HepG2 (cell line): ENCODE results near the gene LGALS1. TPM values are rescaled to one million over a fixed set of nuclear protein-coding genes. Genes with fewer than 3 reads are reported as not detected.
A peak's percentile ranks its signal among the peaks of the same experiment; 100 is the strongest.

Experiments used
- CBX5 ChIP-seq: sonication (generic); formaldehyde crosslinking; IDR thresholded peaks from 2 replicates; pipeline ENCODE4 v1.4.0; 2020; ENCODE audit warnings: missing genetic modification reagents, borderline replicate concordance
- DNMT3B ChIP-seq: conservative IDR thresholded peaks from 2 replicates; pipeline ENCODE4 v1.6.1; 2016; ENCODE audit warnings: missing biosample characterization, control low read depth
- EED ChIP-seq: sonication (generic); formaldehyde crosslinking; IDR thresholded peaks from 2 replicates; pipeline ENCODE4 v1.5.0; 2020; ENCODE audit warnings: mild to moderate bottlenecking, missing genetic modification reagents
- ERF ChIP-seq: IDR thresholded peaks from 2 replicates; pipeline ENCODE4 v1.6.1; 2018; ENCODE audit warnings: missing biosample characterization, missing genetic modification reagents
- HIC2 ChIP-seq: sonication (generic); formaldehyde crosslinking; IDR thresholded peaks from 2 replicates; pipeline ENCODE4 v1.9.0; 2022; ENCODE audit warnings: low read depth, missing genetic modification reagents
- HNF1B ChIP-seq: sonication (generic); formaldehyde crosslinking; IDR thresholded peaks from 2 replicates; pipeline ENCODE4 v1.5.1; 2020; ENCODE audit warnings: mild to moderate bottlenecking, moderate library complexity, missing genetic modification reagents
- IRF1 ChIP-seq: sonication (generic); formaldehyde crosslinking; IDR thresholded peaks from 2 replicates; pipeline ENCODE4 v1.4.0; 2020; ENCODE audit warnings: low read depth, mild to moderate bottlenecking, missing genetic modification reagents
- KAT7 ChIP-seq: IDR thresholded peaks from 2 replicates; pipeline ENCODE4 v1.6.1; 2018; ENCODE audit warnings: borderline replicate concordance, missing compliant biosample characterization
- KDM6A ChIP-seq: IDR thresholded peaks from 2 replicates; pipeline ENCODE4 v1.6.1; 2016; ENCODE audit warnings: low read depth
- LBX2 ChIP-seq: sonication (generic); formaldehyde crosslinking; IDR thresholded peaks from 2 replicates; pipeline ENCODE4 v1.5.0; 2020; ENCODE audit warnings: missing genetic modification reagents, mild to moderate bottlenecking, borderline replicate concordance
- MEF2D ChIP-seq: sonication (generic); formaldehyde crosslinking; IDR thresholded peaks from 2 replicates; pipeline ENCODE4 v1.5.1; 2020; ENCODE audit warnings: mild to moderate bottlenecking, missing genetic modification reagents
- MEIS2 ChIP-seq: sonication (generic); formaldehyde crosslinking; IDR thresholded peaks from 2 replicates; pipeline ENCODE4 v1.9.0; 2021; ENCODE audit warnings: mild to moderate bottlenecking, missing genetic modification reagents
- NR1H2 ChIP-seq: sonication (generic); formaldehyde crosslinking; IDR thresholded peaks from 2 replicates; pipeline ENCODE4 v1.8.1; 2022; ENCODE audit warnings: low read depth, missing genetic modification reagents, borderline replicate concordance
- SIX1 ChIP-seq: sonication (generic); formaldehyde crosslinking; IDR thresholded peaks from 2 replicates; pipeline ENCODE4 v1.4.0; 2020; ENCODE audit warnings: missing genetic modification reagents, borderline replicate concordance
- SIX4 ChIP-seq: sonication (generic); formaldehyde crosslinking; IDR thresholded peaks from 2 replicates; pipeline ENCODE4 v1.4.0; 2020; ENCODE audit warnings: missing genetic modification reagents
- SMAD9 ChIP-seq: sonication (generic); formaldehyde crosslinking; IDR thresholded peaks from 2 replicates; pipeline ENCODE4 v1.5.1; 2020; ENCODE audit warnings: mild to moderate bottlenecking, missing genetic modification reagents
- SP2 ChIP-seq: sonication (generic); formaldehyde crosslinking; IDR thresholded peaks from 2 replicates; pipeline ENCODE4 v1.5.1; 2020; ENCODE audit warnings: mild to moderate bottlenecking, missing genetic modification reagents
- SPEN ChIP-seq: sonication (generic); formaldehyde crosslinking; IDR thresholded peaks from 2 replicates; pipeline ENCODE4 v1.5.1; 2020; ENCODE audit warnings: low read depth, mild to moderate bottlenecking, missing genetic modification reagents
- TERF1 ChIP-seq: sonication (generic); formaldehyde crosslinking; IDR thresholded peaks from 2 replicates; pipeline ENCODE4 v1.8.0; 2022; ENCODE audit warnings: mild to moderate bottlenecking, missing genetic modification reagents, moderate library complexity
- ZNF12 ChIP-seq: sonication (generic); formaldehyde crosslinking; IDR thresholded peaks from 2 replicates; pipeline ENCODE4 v1.5.0; 2020; ENCODE audit warnings: missing genetic modification reagents
- ZNF556 ChIP-seq: sonication (generic); formaldehyde crosslinking; IDR thresholded peaks from 2 replicates; pipeline ENCODE4 v1.4.0; 2020; ENCODE audit warnings: mild to moderate bottlenecking, missing genetic modification reagents, borderline replicate concordance
- ZNF580 ChIP-seq: IDR thresholded peaks from 2 replicates; pipeline ENCODE4 v1.6.1; 2016; ENCODE audit warnings: low read depth, borderline replicate concordance
- ZNF678 ChIP-seq: sonication (generic); formaldehyde crosslinking; IDR thresholded peaks from 2 replicates; pipeline ENCODE4 v1.4.0; 2020; ENCODE audit warnings: mild to moderate bottlenecking, missing genetic modification reagents
- ZNF747 ChIP-seq: sonication (generic); formaldehyde crosslinking; IDR thresholded peaks from 2 replicates; pipeline ENCODE4 v1.8.1; 2023; ENCODE audit warnings: missing genetic modification reagents, mild to moderate bottlenecking, borderline replicate concordance
- polyA plus RNA-seq, 8 experiments: library from polyadenylated mRNA; depleted of rRNA in 3 of 8; stranded (reverse) in 7 of 8; unstranded in 1 of 8; fragments of >200 nt; fragmentation: Illumina TruSeq in 4 of 8; extraction: Trizol in 4 of 8; gene quantifications; 2 replicates each; pipeline versions ENCODE4 v1.2.1 to v1.2.3, GENCODE V29; 2011 to 2016; ENCODE audit warnings: low read depth in 4 of 8, missing spikeins in 1 of 8, mixed read lengths in 1 of 8; ENCODE audit not compliant: insufficient read depth in 1 of 8
- total RNA-seq, 5 experiments: library from RNA; depleted of rRNA; stranded (reverse); fragments of >200 nt; fragmentation: Illumina TruSeq; extraction: Trizol; gene quantifications; 2 replicates each; pipeline ENCODE4 v1.2.3, GENCODE V29; 2016; ENCODE audit warnings: low read depth in 1 of 5

LGALS1 gene
- total and polyA plus RNA-seq, 2 of the 13 experiments (the other 11 are each of a cell fraction or from before 2014, with no cell fraction given): 103 to 858 TPM

- TF ChIP-seq NR1H2 (CRISPR knock-in tag): no peak
- no peak for TF ChIP-seq TERF1
- TF ChIP-seq MEF2D: no peak
- TF ChIP-seq ZNF747 (CRISPR knock-in tag): no peak
- TF ChIP-seq ZNF556 (CRISPR knock-in tag): peak; percentile 51; the same call in 1 of the 2 replicates
- TF ChIP-seq KDM6A: peak; percentile 66
- 0 out of 2 replicates have a peak, but pooled peaks have one; percentile 23 for TF ChIP-seq SP2
- peak; percentile 59; the same call in 1 of the 2 replicates for TF ChIP-seq SPEN (CRISPR knock-in tag)
- TF ChIP-seq SMAD9 (CRISPR knock-in tag): no peak
- TF ChIP-seq ZNF12 (CRISPR knock-in tag): no peak
- no peak for TF ChIP-seq SIX1
- 0 out of 2 replicates have a peak, but pooled peaks have one; percentile 22 for TF ChIP-seq HIC2 (CRISPR knock-in tag)
- TF ChIP-seq CBX5 (CRISPR knock-in tag): no peak
- no peak for TF ChIP-seq LBX2 (CRISPR knock-in tag)
- TF ChIP-seq ERF: 0 out of 2 replicates have a peak, but pooled peaks have one; percentile 46
- TF ChIP-seq SIX4 (CRISPR knock-in tag): no peak; the same call in 1 of the 2 replicates
- peak; percentile 59; the same call in 1 of the 2 replicates for TF ChIP-seq HNF1B
- TF ChIP-seq DNMT3B: no peak
- peak; percentile 49; the same call in 1 of the 2 replicates for TF ChIP-seq ZNF580 (CRISPR knock-in tag)
- TF ChIP-seq IRF1 (CRISPR knock-in tag): no peak
- 0 out of 2 replicates have a peak, but pooled peaks have one; percentile 33 for TF ChIP-seq MEIS2 (CRISPR knock-in tag)
- no peak for TF ChIP-seq KAT7 (CRISPR knock-in tag)
- TF ChIP-seq EED (CRISPR knock-in tag): no peak
- no peak for TF ChIP-seq ZNF678 (CRISPR knock-in tag)
Measured at GRCh38 chr22:37661160-37661924, 14.1 kb upstream of the LGALS1 start (continued).
